GM23338 (cell line): ENCODE measurements around the gene CAPN7.

ENCODE experiments used
- CREB1 ChIP-seq: fragments of 250-450 bp; sonication (Bioruptor Pico); IDR thresholded peaks from 2 replicates; pipeline ENCODE4 v1.5.0; 2020; ENCODE audit warnings: low read depth, mild to moderate bottlenecking, moderate library complexity
- EZH2 ChIP-seq: fragments of 200-600 bp; sonication (generic); IDR thresholded peaks from one replicate; pipeline ENCODE4 v1.8.0; 2017; ENCODE audit warnings: antibody characterized with exemption, mild to moderate bottlenecking, low read depth; ENCODE audit not compliant: unreplicated experiment
- EZH2phosphoT487 ChIP-seq: fragments of 200-600 bp; sonication (generic); IDR thresholded peaks from one replicate; pipeline ENCODE4 v1.8.1; 2018; ENCODE audit warnings: antibody characterized with exemption; ENCODE audit not compliant: unreplicated experiment
- JUNB ChIP-seq: IDR thresholded peaks from one replicate; pipeline ENCODE4 v1.6.1; 2016; ENCODE audit warnings: antibody characterized with exemption; ENCODE audit not compliant: unreplicated experiment
- NANOG ChIP-seq: IDR thresholded peaks from 2 replicates; pipeline ENCODE4 v1.6.1; 2016; ENCODE audit warnings: antibody characterized with exemption, borderline replicate concordance
- POLR2AphosphoS5 ChIP-seq: IDR thresholded peaks from 2 replicates; pipeline ENCODE4 v1.6.1; 2016; ENCODE audit warnings: antibody characterized with exemption, low read depth
- STAT1 ChIP-seq: IDR thresholded peaks from one replicate; pipeline ENCODE4 v1.6.1; 2016; ENCODE audit warnings: antibody characterized with exemption; ENCODE audit not compliant: unreplicated experiment
- ZNF114 ChIP-seq: fragments of 250-450 bp; sonication (Bioruptor Pico); IDR thresholded peaks from 2 replicates; pipeline ENCODE4 v1.5.0; 2020; ENCODE audit warnings: mild to moderate bottlenecking, moderate library complexity
- ZNF331 ChIP-seq: fragments of 250-450 bp; sonication (Bioruptor Pico); IDR thresholded peaks from 2 replicates; pipeline ENCODE4 v1.5.0; 2020; ENCODE audit warnings: low read depth, mild to moderate bottlenecking, moderate library complexity
- TF ChIP-seq, protein P1 (sequence below), 2 experiments: fragments of 200-600 bp in 1 of 2; sonication (generic) in 1 of 2; conservative IDR thresholded peaks; 2 replicates each; pipeline versions ENCODE4 v1.5.1 to v1.6.1; 2016 to 2017; ENCODE audit warnings: antibody characterized with exemption in 2 of 2, low read depth in 2 of 2, mild to moderate bottlenecking in 2 of 2, moderate library complexity in 1 of 2
- TF ChIP-seq, protein P2 (sequence below): IDR thresholded peaks from 2 replicates; pipeline ENCODE4 v1.6.1; 2016; ENCODE audit warnings: antibody characterized with exemption
- TF ChIP-seq, protein P3 (sequence below): IDR thresholded peaks from one replicate; pipeline ENCODE4 v1.6.1; 2018; ENCODE audit warnings: antibody characterized with exemption; ENCODE audit not compliant: unreplicated experiment

DNA sequence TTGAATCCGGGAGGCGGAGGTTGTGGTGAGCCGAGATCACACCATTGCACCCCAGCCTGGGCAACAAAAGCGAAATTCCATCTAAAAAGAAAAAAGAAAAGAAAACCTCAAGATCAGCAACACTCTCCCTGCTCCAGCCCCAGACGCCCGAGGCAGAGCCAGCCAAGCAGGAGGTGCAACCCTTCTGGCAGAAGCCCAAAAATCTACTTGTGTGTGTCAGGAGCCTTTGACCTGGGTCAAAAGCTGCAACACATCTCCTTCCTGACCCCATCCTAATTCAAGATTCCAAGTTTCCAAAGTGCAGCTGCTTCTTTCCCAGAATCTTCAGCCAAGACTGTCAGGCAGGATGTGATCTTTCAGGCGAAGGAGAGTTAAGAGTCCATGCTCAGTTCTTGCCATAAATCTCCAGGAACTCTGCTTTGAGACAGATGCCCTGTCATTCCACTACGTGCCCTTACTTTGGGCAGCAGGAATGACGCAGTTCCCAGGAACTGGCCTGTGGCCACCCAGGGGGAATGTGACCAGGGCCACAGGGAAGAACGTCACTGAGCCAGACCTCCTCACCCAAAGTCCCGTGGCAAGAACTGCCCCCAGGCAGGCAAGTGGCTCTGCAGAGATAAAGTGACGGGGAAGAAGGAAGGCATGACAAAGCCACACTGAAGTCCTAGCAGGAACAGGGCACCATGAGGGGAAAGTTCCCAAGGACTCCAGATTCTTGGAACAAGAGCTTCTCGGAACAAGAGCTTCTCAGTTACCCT is 86.9 kb downstream of the CAPN7 start:
- TF ChIP-seq POLR2AphosphoS5, result no peak
- TF ChIP-seq, protein P1, sequence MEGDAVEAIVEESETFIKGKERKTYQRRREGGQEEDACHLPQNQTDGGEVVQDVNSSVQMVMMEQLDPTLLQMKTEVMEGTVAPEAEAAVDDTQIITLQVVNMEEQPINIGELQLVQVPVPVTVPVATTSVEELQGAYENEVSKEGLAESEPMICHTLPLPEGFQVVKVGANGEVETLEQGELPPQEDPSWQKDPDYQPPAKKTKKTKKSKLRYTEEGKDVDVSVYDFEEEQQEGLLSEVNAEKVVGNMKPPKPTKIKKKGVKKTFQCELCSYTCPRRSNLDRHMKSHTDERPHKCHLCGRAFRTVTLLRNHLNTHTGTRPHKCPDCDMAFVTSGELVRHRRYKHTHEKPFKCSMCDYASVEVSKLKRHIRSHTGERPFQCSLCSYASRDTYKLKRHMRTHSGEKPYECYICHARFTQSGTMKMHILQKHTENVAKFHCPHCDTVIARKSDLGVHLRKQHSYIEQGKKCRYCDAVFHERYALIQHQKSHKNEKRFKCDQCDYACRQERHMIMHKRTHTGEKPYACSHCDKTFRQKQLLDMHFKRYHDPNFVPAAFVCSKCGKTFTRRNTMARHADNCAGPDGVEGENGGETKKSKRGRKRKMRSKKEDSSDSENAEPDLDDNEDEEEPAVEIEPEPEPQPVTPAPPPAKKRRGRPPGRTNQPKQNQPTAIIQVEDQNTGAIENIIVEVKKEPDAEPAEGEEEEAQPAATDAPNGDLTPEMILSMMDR (conservative IDR thresholded peaks at IDR 0.05; ENCODE audit: low read depth in 2 of 2), result no peak
- TF ChIP-seq NANOG, result no peak
- TF ChIP-seq EZH2, result no peak
- TF ChIP-seq ZNF331 (CRISPR knock-in tag), result no peak
- TF ChIP-seq CREB1 (CRISPR knock-in tag), result no peak
- TF ChIP-seq EZH2phosphoT487, result no peak
- TF ChIP-seq, protein P2, sequence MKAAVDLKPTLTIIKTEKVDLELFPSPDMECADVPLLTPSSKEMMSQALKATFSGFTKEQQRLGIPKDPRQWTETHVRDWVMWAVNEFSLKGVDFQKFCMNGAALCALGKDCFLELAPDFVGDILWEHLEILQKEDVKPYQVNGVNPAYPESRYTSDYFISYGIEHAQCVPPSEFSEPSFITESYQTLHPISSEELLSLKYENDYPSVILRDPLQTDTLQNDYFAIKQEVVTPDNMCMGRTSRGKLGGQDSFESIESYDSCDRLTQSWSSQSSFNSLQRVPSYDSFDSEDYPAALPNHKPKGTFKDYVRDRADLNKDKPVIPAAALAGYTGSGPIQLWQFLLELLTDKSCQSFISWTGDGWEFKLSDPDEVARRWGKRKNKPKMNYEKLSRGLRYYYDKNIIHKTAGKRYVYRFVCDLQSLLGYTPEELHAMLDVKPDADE, result no peak
- TF ChIP-seq STAT1, result no peak
- TF ChIP-seq JUNB, result no peak
- no peak for TF ChIP-seq ZNF114
- TF ChIP-seq, protein P3, sequence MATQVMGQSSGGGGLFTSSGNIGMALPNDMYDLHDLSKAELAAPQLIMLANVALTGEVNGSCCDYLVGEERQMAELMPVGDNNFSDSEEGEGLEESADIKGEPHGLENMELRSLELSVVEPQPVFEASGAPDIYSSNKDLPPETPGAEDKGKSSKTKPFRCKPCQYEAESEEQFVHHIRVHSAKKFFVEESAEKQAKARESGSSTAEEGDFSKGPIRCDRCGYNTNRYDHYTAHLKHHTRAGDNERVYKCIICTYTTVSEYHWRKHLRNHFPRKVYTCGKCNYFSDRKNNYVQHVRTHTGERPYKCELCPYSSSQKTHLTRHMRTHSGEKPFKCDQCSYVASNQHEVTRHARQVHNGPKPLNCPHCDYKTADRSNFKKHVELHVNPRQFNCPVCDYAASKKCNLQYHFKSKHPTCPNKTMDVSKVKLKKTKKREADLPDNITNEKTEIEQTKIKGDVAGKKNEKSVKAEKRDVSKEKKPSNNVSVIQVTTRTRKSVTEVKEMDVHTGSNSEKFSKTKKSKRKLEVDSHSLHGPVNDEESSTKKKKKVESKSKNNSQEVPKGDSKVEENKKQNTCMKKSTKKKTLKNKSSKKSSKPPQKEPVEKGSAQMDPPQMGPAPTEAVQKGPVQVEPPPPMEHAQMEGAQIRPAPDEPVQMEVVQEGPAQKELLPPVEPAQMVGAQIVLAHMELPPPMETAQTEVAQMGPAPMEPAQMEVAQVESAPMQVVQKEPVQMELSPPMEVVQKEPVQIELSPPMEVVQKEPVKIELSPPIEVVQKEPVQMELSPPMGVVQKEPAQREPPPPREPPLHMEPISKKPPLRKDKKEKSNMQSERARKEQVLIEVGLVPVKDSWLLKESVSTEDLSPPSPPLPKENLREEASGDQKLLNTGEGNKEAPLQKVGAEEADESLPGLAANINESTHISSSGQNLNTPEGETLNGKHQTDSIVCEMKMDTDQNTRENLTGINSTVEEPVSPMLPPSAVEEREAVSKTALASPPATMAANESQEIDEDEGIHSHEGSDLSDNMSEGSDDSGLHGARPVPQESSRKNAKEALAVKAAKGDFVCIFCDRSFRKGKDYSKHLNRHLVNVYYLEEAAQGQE, result no peak
